H1 (cell line): ENCODE results near the gene CGGBP1. TPM values are rescaled to one million over a fixed set of nuclear protein-coding genes. Genes with fewer than 3 reads are reported as not detected.

Experiments
- NANOG ChIP-seq: IDR thresholded peaks from 2 replicates; pipeline ENCODE4 v1.6.1; 2011; ENCODE audit warnings: low read length, low read depth, mild to moderate bottlenecking, inconsistent platforms; ENCODE audit not compliant: insufficient read depth, poor library complexity, severe bottlenecking
- polyA plus RNA-seq, 7 experiments: library from polyadenylated mRNA; depleted of rRNA in 3 of 7; stranded (reverse) in 5 of 7; unstranded in 2 of 7; fragments of >200 nt in 5 of 7; fragments of 200-250 nt in 2 of 7; gene quantifications; 1 replicate in 5 of 7; 2 replicates in 1 of 7; 4 replicates in 1 of 7; pipeline versions ENCODE4 v1.2.1 to v1.2.3, GENCODE V29; 2011 to 2013; ENCODE audit warnings: missing spikeins in 2 of 7, mixed read lengths in 2 of 7
- total RNA-seq: library from RNA; stranded (reverse); fragmentation: NEBNext Ultra II Directional; extraction: Animal tissue kit (Norgen Biotek cat#: 25700); gene quantifications from 2 replicates; pipeline ENCODE4 v1.2.1, GENCODE V29; 2021

The CGGBP1 gene
- total and polyA plus RNA-seq, 2 of the 8 experiments (the other 6 are each of a cell fraction or from before 2014, with no cell fraction given), result 22.9 to 61.4 TPM

- TF ChIP-seq NANOG, result no peak
- TF ChIP-seq, all 59 proteins: peak for 0
Measured at GRCh38 chr3:88058306-88058580, 562 bp downstream of the CGGBP1 start (continued).
